Panc1 (cell line): ENCODE results near the gene PPFIA4. TPM values are rescaled to one million over a fixed set of nuclear protein-coding genes. Genes with fewer than 3 reads are reported as not detected.

Experiments used
- total RNA-seq: library from RNA; stranded (reverse); gene quantifications from one replicate; pipeline ENCODE4 v1.2.1, GENCODE V29; 2021; ENCODE audit not compliant: unreplicated experiment

Gene PPFIA4
- total RNA-seq, 1 experiment from 2014 or later, result 1.9 TPM

Other genes with a start within 250 kb of the PPFIA4 start
- 83.6 TPM for gene KDM5B, start 218.1 kb upstream of the PPFIA4 start, total RNA-seq
- 2.2 TPM for gene PCAT6, start 215.5 kb upstream of the PPFIA4 start, total RNA-seq
- gene RABIF, start 137.3 kb upstream of the PPFIA4 start, total RNA-seq, result 15.3 TPM
- gene KLHL12, start 99.3 kb upstream of the PPFIA4 start, total RNA-seq, result 37.8 TPM
- gene ADIPOR1, start 68.2 kb upstream of the PPFIA4 start, total RNA-seq, result 78.2 TPM
- gene CYB5R1, start 59.2 kb upstream of the PPFIA4 start, total RNA-seq, result 27.5 TPM
- gene TMEM183A, start 19.1 kb upstream of the PPFIA4 start, total RNA-seq, result 59.1 TPM
- not detected for gene MYOG, start 59.5 kb downstream of the PPFIA4 start, total RNA-seq
- gene ADORA1, start 101.2 kb downstream of the PPFIA4 start, total RNA-seq, result 8.5 TPM
- gene MYBPH, start 149.3 kb downstream of the PPFIA4 start, total RNA-seq, result not detected
- gene CHI3L1, start 160.2 kb downstream of the PPFIA4 start, total RNA-seq, result 0.10 TPM
- not detected for gene CHIT1, start 203.2 kb downstream of the PPFIA4 start, total RNA-seq